HG03039 (cell line): ENCODE measurements around the gene ADGRE2.

Source experiments
- ATAC-seq: cut with Tn5 transposase; IDR thresholded peaks from one replicate; pipeline ENCODE4 v1.9.1; 2021; ENCODE audit warnings: mild to moderate bottlenecking, moderate library complexity; ENCODE audit not compliant: unreplicated experiment

ADGRE2 gene

GRCh38 chr19:14748601-14749000 is 29.8 kb downstream of the ADGRE2 start:
- no peak for ATAC-seq

- no peak for ATAC-seq
These were observed 31.5 kb downstream of the ADGRE2 start for GRCh38 chr19:14746886-14747285.

- ATAC-seq, result no peak
These were observed 42.4 kb downstream of the ADGRE2 start for GRCh38 chr19:14735915-14736314.

- no peak for ATAC-seq
These were observed 44.8 kb downstream of the ADGRE2 start for GRCh38 chr19:14733574-14733973.

- no peak for ATAC-seq
These were observed 45.9 kb downstream of the ADGRE2 start for GRCh38 chr19:14732510-14732909.

GRCh38 chr19:14731200-14731599 is 47.2 kb downstream of the ADGRE2 start:
- no peak for ATAC-seq

GRCh38 chr19:14728595-14728994 is 49.8 kb downstream of the ADGRE2 start:
- ATAC-seq, result no peak

GRCh38 chr19:14722127-14722526 is 56.2 kb downstream of the ADGRE2 start:
- ATAC-seq, result no peak

GRCh38 chr19:14719162-14719561 is 59.2 kb downstream of the ADGRE2 start:
- ATAC-seq, result no peak

- ATAC-seq, result no peak
These were observed 59.7 kb downstream of the ADGRE2 start for GRCh38 chr19:14718522-14719116.

- ATAC-seq, result no peak
These were observed 62.5 kb downstream of the ADGRE2 start for GRCh38 chr19:14715841-14716240.

- ATAC-seq, result no peak
These were observed 73.9 kb downstream of the ADGRE2 start for GRCh38 chr19:14704450-14704849.

GRCh38 chr19:14703833-14704232 is 74.5 kb downstream of the ADGRE2 start:
- no peak for ATAC-seq

GRCh38 chr19:14700711-14701375 is 77.5 kb downstream of the ADGRE2 start:
- ATAC-seq, result no peak

- ATAC-seq, result no peak
These were observed 78.7 kb downstream of the ADGRE2 start for GRCh38 chr19:14699641-14700040.

GRCh38 chr19:14695471-14695870 is 82.9 kb downstream of the ADGRE2 start:
- ATAC-seq, result no peak

GRCh38 chr19:14694641-14695266 is 83.6 kb downstream of the ADGRE2 start:
- no peak for ATAC-seq

- peak; percentile 76 for ATAC-seq
These were observed 88.5 kb downstream of the ADGRE2 start, which contains the start of gene ZNF333 for GRCh38 chr19:14689598-14690503. Gene ZNF333 (plus strand): TSS chr19:14690048. CDS start chr19:14693492, 3,444 bp downstream.

GRCh38 chr19:14686411-14686810 is 91.9 kb downstream of the ADGRE2 start:
- no peak for ATAC-seq

- ATAC-seq, result no peak
These were observed 94.9 kb downstream of the ADGRE2 start for GRCh38 chr19:14683439-14683838.
